T follicular helper cell (primary cell): ENCODE data around the gene ZNF107.

Experiments
- DNase-seq: peaks from one replicate; pipeline ENCODE4 v3.0.0-alpha.2; 2020; ENCODE audit warnings: low read depth
- total RNA-seq, 2 experiments: gene quantifications; one replicate each; lab custom pipeline; 2026; lab: John Stamatoyannopoulos, UW

Gene ZNF107
- 47.3 to 83.9 reads per million in 2 experiments for total RNA-seq

GRCh38 chr7:64665980-64666662, at the start of gene ZNF107:
TSS of gene ZNF107 (plus strand) at chr7:64666133. CDS start at chr7:64666283, 150 bp downstream.
- DNase-seq, result peak; percentile 79

DNA sequence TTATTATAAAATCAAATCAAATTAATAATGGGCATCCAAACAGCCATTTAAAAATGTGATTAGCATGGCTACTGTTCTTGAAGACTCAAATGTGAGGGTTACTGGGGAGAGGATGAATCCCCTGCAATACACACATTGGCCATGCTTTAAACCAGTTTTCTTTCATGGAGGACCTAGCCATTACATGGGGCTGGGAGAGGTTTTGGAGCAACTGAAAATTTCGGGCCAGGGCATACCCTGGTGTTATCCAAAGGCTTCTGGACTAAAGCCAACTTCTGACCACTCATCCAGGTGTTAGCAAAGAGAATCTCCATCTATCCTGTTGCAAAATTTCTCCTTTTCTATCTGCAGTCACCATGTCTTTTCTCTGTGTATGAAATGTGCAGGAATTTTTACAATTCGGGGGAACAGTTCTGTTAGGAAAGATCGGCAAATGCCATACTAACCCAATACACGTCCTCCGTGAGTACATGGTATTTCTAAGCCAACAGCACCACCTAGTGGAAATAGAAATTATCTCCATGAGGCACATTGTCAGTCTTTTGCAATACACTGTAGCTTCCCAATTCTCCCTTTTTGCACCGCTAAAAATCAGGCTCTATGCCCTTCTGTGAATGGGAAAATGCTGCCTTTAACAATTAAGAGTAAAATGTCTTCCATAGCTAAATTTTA, 47.0 kb upstream of the ZNF107 start:
- no peak for DNase-seq

- no peak for DNase-seq
These were observed 46.2 kb upstream of the ZNF107 start for GRCh38 chr7:64619705-64620104.

GRCh38 chr7:64621656-64622055, 44.3 kb upstream of the ZNF107 start:
- no peak for DNase-seq

- no peak for DNase-seq
These were observed 40.5 kb upstream of the ZNF107 start for GRCh38 chr7:64625114-64626082.

- no peak for DNase-seq
These were observed 39.9 kb upstream of the ZNF107 start for GRCh38 chr7:64626083-64626469.

GRCh38 chr7:64626557-64626956, 39.4 kb upstream of the ZNF107 start:
- DNase-seq, result no peak

DNA sequence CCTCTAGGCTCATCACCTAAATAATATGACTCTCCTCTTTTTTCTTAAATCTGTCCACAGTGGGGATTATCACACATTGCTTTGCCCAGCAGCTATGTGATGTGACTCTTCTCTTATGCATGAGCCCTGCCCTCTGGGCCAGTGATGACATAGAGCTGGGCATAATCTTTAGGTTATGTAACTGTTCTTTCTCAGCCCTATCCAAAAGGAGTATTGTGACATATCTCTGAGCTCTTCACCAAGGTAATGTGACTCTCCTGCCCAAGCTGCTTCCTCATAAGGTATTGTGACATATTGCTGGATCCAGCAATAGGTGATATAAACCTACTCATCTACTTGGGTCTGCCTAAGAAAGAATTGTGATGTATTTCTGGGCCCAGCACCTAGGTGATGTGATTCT, 37.7 kb upstream of the ZNF107 start:
- no peak for DNase-seq

DNA sequence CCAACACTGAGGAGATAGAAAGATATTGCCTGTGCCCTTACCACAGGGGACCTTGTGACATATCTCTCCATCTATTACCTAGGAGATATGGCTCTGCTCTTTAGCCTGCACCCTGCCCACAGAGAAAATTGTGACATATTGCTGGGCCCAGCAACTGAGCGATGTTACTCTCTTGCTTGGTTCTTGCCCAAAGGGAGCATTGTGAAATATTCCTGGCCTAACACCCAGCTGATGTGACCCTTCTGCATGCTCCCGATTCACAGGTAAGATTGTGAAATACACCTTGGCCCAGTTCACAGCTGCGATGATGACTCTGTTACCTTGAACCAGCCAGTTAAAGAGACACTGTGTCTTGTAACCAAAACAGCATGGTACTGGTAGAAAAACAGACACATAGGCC, 37.2 kb upstream of the ZNF107 start:
- no peak for DNase-seq

DNA sequence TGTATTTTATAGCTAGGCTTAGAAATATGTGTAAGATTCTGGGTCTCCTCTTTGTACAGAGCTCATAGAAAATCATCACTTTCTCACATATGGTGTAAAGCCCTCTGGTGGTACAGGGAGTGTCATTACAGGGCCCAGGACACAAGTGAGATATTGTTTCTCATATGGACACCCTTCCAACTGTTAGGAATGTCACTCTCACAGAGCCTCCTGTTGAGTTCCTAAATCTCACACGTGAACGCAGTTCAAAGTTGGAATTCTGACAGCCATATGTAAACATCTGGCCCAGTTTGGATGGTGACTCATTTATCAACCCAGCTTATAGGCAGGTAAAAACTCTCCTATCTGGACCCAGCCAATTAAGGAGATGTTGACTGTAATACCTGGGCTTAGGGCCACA, 35.4 kb upstream of the ZNF107 start:
- DNase-seq, result no peak

DNA sequence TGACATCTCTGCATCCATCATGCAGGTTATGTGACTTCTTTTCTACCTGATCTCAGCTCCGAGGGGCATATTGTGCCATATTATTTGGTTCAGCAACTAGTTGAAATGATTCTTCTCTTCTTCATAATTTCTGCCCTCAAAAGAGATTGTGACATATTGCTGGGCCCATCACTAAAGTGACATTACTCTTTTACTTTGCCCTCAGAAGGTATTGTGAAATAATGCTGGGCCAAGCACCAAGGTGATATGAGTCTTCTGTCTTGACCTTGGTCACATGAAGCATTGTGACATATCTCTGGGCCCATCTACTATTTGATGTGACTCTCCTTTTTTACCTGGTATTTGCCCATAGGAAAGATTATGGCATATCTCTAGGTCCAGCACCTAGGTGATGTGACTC, 33.9 kb upstream of the ZNF107 start:
- DNase-seq, result no peak

DNA sequence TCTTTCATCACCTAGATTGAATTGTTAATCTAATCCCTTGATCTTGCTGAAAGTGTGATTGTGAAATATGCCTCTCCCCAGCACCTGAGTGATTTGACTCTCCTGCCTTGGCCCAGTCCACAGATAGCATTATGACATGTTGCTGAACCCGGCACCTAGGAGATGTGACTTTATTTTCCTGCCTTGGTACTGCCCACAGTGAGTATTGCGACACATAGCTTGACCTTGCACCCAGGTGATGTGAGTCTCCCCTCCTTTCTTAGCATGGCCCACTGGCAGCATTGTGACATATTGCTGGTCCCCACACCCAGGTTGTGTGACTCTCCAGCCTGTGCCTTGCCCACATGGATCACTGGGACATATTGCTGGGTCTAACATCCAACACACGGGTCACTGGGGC, 32.5 kb upstream of the ZNF107 start:
- no peak for DNase-seq

DNA sequence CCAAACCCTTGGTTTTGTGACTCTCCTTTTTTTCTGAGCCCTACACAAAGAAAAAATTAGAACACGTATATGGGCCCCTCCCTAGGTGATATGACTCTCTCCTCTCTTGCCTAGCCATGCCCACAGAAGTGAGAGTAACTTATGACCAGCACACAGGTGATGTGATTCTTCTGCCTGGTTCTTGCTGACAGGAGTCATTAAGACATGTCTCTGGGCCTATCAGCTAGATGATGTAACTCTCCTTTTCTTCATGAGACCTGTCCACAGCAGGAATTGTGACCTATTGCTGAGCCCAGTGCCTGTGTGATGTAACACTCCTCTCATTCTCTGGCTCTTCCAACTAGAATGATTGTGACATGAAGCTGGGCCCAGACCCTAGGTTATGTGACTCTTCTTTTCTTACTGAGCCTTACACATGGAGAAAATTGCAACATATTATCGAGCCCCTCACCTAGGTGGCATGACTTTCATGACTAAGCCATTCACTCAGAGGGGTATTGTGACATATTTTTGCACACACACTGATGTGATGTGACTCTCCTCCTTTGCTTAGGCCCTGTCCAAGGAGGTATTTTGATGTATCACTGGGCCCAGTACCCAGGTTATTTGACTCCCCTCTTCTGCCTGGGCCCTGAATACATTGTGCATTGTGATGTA, 31.4 kb upstream of the ZNF107 start:
- no peak for DNase-seq

- DNase-seq, result no peak
These were observed 29.5 kb upstream of the ZNF107 start for GRCh38 chr7:64636386-64636785.

DNA sequence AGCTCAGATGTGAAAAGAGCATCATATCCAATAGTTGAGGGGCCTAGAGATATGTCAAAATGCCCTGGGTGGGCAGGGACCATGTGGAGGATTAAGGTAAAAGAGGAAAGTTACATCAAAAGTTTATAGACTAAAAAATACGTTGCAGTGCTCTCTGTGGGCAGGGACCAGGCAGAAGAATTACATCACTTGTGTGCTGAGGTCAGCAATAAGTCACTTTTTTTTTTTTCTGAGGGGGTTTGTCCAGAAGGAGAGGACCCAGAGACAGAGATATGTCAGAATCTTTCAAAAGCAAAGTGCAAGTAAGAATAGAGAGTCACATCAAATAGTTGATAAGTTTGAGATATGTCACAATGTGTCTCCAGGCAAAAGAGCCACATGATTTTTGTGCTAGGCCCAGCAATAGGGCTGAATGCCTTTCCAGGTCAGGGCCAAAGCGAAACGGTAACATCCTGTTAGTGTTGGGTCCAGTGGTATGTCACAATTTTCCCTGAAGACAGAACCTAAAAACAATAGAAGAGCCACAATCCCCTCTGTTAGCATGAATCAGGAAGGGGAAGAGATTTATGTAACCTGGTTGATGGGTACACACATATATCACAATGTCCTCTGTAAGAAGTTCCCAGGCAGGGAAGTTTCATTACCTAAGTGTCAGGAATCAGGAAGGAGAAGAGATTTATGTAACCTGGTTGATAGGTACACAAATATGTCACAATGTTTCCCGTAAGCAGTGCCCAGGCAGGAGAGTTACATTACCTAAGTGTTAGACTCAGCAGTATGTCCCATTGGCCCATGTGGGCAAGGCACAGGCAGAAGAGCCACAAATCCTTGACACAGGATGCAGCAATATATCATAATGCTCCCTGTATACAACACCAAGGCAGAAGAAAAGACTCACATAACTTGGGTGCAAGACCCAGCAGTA, 28.1 kb upstream of the ZNF107 start:
- no peak for DNase-seq

DNA sequence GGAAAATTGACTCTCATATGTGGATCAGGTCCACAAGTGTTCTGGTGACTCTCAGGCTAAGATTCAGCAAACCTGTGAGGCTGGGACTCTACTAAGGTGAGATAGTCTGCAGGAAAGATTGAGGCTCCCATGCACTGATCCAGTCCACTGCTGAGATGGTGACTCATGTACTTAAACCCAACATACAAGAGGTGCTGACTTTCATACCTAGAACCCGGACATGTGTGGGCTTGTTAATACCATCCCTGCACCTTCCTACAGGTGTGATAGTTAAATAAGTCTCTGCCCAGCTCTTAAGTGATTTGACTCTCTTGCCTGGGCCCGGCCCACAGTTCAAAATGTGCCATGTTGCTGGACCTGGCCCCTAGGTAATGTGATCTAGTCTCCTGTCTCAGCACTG, 27.1 kb upstream of the ZNF107 start:
- no peak for DNase-seq

DNA sequence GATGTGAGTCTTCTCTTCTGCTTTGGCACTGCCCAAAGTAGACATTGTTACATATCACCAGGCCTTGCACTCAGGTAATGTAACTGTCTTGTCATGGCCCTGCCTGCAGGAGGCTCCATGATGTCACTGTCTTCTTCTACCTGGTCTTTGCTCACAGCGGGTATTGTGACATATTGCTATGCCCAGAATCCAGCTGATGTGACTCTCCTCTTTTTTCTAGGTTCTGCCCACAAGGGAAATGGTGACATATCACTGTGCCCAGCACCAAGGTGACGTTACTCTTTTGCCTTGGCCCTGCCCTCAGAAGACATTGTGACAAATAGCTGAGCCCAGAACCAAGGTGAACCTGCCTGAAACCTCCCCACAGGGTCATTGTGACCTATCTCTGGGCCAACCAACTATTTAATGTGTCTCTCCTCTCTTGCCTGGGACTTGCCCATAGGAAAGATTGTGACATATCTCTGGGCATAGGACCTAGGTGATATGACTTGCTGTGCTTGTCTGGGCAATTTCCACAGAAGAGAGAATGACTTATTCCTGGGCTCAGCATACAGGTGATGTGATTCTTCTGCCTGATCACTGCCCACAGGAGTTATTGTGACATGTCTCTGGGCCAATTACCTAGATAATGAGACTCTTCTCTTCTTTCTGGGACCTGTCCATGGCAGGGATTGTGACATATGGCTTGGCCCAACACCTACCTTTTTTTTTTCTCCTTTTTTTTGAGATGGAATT, 26.5 kb upstream of the ZNF107 start:
- DNase-seq, result no peak

DNA sequence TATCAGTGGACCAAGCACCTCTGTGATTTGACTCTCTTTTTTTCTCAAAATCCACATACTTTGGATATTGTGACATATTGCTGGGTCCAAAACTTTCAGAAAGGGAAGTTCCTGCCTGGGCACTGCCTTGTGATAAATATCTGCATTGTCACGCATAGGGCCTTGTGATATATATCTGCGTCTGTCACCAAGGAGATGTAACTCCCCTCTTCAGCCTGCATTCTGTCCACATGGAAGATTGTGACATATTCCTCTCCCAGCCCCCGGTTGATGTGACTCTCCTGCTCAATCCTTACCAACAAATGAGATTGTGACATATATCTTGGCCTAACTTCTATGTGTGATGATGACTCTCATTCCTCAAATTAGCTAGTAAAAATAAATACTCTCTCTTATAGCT, 25.4 kb upstream of the ZNF107 start:
- no peak for DNase-seq

DNA sequence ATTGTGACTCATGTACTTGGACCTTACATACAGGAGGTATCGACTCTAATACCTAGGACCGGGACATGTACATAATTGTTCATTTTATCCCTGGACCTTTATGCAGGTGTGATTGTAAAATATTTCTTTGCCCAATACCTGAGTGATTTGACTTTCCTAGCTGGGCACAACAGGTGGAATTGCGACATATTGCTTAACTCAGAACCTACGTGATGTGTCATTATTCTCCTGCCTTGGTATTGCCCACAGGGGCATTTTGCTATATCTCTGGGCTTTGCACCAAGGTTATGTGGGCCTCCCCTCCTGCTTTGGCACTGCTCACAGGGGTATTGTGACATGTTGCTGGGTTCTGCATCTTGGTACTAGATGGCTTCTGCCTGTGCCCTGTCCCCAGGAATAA, 23.9 kb upstream of the ZNF107 start:
- no peak for DNase-seq

DNA sequence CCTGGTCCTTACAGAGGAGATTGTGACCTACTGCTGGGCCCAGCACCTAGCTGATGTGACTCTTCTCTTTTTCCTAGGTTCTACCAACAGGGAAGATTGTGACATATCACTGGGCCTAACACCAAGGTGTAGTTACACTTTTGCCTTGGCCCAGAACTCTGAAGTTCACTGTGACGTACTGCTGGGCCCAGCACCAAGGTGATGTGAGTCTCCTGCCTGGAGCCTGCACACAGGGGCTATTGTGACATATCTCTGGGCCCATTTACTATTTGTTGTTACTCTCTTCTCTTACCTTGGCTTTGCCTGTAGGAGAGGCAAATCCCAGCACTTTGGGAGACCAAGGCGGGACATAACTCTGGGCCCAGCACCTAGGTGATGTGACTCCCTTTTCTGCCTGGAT, 23.1 kb upstream of the ZNF107 start:
- DNase-seq, result no peak
